ENCODE results near the gene STARD5. TPM values are rescaled to one million over a fixed set of nuclear protein-coding genes. Genes with fewer than 3 reads are reported as not detected.

STARD5 gene
- total RNA-seq, 2 experiments from 2014 or later = 6.5 to 20.3 TPM

GRCh38 chr15:81299630-81300273 is 24.2 kb downstream of the STARD5 start:
- Histone ChIP-seq H3K4me3 (ENCODE audit: low read depth, low read length, poor library complexity, severe bottlenecking) (peak overlapping the region; percentile 92), H3K4me1 (ENCODE audit: insufficient read depth, low read length, poor library complexity, severe bottlenecking) (peaks cover 78% of the 10 kb centered on the region), H4K20me1 (ENCODE audit: insufficient read depth, low read length) (peaks cover 26% of the 10 kb centered on the region; the same call in 1 of the 2 replicates), H2AFZ (ENCODE audit: low read length) (no peak overlapping the region), H3K36me3 (ENCODE audit: insufficient read depth, low read length) (peaks cover 73% of the 10 kb centered on the region), H3K9me2 (ENCODE audit: insufficient read depth, low read length) (no peaks in the 10 kb centered on the region), H3K4me2 (ENCODE audit: low read length) (peak overlapping the region; percentile 91), H3K9me3 (ENCODE audit: low read length) (no peaks in the 10 kb centered on the region), H3K27ac (ENCODE audit: low read depth, low read length, poor library complexity, severe bottlenecking) (peak overlapping the region; percentile 98), H3K79me2 (ENCODE audit: insufficient read depth, low read depth, low read length) (peaks cover 78% of the 10 kb centered on the region)
- ChIA-PET POLR2A (interaction anchor here (0.5 to 3.5 kb wide), 7 partner anchors 9 to 102 kb away, joined by 3 to 27 read pairs (median 4); no protein-coding TSS in a partner anchor), CTCF (ENCODE audit: unreplicated experiment) (interaction anchor here (1.1 to 1.6 kb wide), 2 partner anchors 9 to 11 kb away, joined by 3 to 4 read pairs; no protein-coding TSS in a partner anchor)
- intact Hi-C loops (cut with micrococcal nuclease; ENCODE audit: unreplicated experiment) = loop anchor here (10.0 kb wide), 1 partner anchor 745 kb away; the partner anchor contains the start of gene MEX3B
- TSS peak; percentile 22 for BruUV-seq (replicated peaks)
- TF ChIP-seq, protein P1, sequence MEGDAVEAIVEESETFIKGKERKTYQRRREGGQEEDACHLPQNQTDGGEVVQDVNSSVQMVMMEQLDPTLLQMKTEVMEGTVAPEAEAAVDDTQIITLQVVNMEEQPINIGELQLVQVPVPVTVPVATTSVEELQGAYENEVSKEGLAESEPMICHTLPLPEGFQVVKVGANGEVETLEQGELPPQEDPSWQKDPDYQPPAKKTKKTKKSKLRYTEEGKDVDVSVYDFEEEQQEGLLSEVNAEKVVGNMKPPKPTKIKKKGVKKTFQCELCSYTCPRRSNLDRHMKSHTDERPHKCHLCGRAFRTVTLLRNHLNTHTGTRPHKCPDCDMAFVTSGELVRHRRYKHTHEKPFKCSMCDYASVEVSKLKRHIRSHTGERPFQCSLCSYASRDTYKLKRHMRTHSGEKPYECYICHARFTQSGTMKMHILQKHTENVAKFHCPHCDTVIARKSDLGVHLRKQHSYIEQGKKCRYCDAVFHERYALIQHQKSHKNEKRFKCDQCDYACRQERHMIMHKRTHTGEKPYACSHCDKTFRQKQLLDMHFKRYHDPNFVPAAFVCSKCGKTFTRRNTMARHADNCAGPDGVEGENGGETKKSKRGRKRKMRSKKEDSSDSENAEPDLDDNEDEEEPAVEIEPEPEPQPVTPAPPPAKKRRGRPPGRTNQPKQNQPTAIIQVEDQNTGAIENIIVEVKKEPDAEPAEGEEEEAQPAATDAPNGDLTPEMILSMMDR (conservative IDR thresholded peaks at IDR 0.05; ENCODE audit: low read length) = no peak
- no peak for TF ChIP-seq EZH2phosphoT487 (IDR thresholded peaks at IDR 0.05; ENCODE audit: borderline replicate concordance, low read depth, low read length)
- no peak for DNase-seq (ENCODE audit: low spot score)

- peaks cover 74% of the 10 kb centered on the region for H3K79me2 ChIP-seq (ENCODE audit: insufficient read depth, low read depth, low read length)
These were observed 24.8 kb downstream of the STARD5 start for GRCh38 chr15:81299156-81299555.

More at GRCh38 chr15:81299156-81299555, 24.8 kb downstream of the STARD5 start:
- peak overlapping the region; percentile 98 for H3K27ac ChIP-seq (ENCODE audit: low read depth, low read length, poor library complexity, severe bottlenecking)
- H3K9me2 ChIP-seq (ENCODE audit: insufficient read depth, low read length) = no peaks in the 10 kb centered on the region
- peak overlapping the region; percentile 92 for H3K4me3 ChIP-seq (ENCODE audit: low read depth, low read length, poor library complexity, severe bottlenecking)
- intact Hi-C loops (cut with micrococcal nuclease; ENCODE audit: unreplicated experiment) = loop anchor here (10.0 kb wide), 1 partner anchor 746 kb away; the partner anchor contains the start of gene MEX3B
- no TSS peak for BruUV-seq (replicated peaks)
- DNase-seq (ENCODE audit: low spot score) = no peak
- peak overlapping the region; percentile 91 for H3K4me2 ChIP-seq (ENCODE audit: low read length)
- peaks cover 68% of the 10 kb centered on the region for H3K36me3 ChIP-seq (ENCODE audit: insufficient read depth, low read length)
- no peaks in the 10 kb centered on the region for H3K9me3 ChIP-seq (ENCODE audit: low read length)
- H4K20me1 ChIP-seq (ENCODE audit: insufficient read depth, low read length) = peaks cover 26% of the 10 kb centered on the region; the same call in 1 of the 2 replicates
- ChIA-PET POLR2A (interaction anchor here (0.7 to 3.5 kb wide), 7 partner anchors 8 to 34 kb away, joined by 3 to 27 read pairs (median 4); no protein-coding TSS in a partner anchor), CTCF (ENCODE audit: unreplicated experiment) (interaction anchor here (0.8 to 1.6 kb wide), 2 partner anchors 12 to 14 kb away, joined by 3 to 4 read pairs; no protein-coding TSS in a partner anchor)
- no peak overlapping the region for H2AFZ ChIP-seq (ENCODE audit: low read length)
- no peak for TF ChIP-seq EZH2phosphoT487 (IDR thresholded peaks at IDR 0.05; ENCODE audit: borderline replicate concordance, low read depth, low read length)
- TF ChIP-seq, protein P1 (conservative IDR thresholded peaks at IDR 0.05; ENCODE audit: low read length) = no peak
- peaks cover 78% of the 10 kb centered on the region for H3K4me1 ChIP-seq (ENCODE audit: insufficient read depth, low read length, poor library complexity, severe bottlenecking)
